ENCODE data around the gene ZNF524.
A peak's percentile ranks its signal among the peaks of the same experiment; 100 is the strongest.

Gene ZNF524

DNA sequence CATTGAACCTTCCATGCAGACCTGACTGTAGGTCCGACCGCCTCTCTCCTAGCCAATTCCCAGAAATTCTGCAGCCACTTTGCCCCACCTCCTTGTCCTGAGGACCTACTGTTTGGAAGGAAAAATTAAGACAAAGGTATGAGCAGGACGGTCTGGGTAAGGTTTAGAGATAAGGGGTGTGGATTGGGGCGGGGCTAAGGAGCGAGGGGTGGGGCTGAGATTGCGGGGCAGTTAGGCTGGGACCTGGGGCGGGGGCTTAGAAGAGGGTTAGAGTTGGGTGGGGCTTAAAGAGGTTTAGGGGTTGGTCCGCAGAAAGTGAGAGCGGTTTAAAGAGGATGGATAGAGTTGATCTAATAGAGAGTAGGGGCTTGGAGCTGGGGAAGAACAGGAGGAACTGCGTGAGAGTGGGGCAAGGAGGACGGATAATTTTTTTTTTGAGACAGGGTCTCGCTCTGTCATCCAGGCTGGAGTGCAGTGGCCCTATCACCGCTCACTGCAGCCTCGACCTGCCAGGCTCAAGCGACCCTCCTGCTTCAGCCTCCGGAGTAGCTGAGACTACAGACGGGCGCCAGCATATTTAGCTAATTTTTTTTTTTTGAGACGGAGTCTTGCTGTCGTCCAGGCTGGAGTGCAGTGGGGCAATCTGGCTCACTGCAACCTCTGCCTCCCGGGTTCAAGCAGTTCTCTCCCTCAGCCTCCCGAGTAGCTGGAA lies 3.6 kb downstream of the ZNF524 start:
- Mint-ChIP-seq H3K27me3 (ENCODE audit: low read depth) (no peaks in the 10 kb centered on the region), H3K4me1 (ENCODE audit: low read depth) (peaks cover 36% of the 10 kb centered on the region), H3K36me3 (ENCODE audit: low read depth) (peaks cover 8% of the 10 kb centered on the region), H3K27ac (peak overlapping the region; percentile 15), H3K4me3 (peak overlapping the region; percentile 36), H3K9me3 (no peaks in the 10 kb centered on the region)

- no peaks in the 10 kb centered on the region for H3K9me3 Mint-ChIP-seq
- H3K27ac Mint-ChIP-seq = peak overlapping the region; percentile 97
- peaks cover 35% of the 10 kb centered on the region for H3K4me1 Mint-ChIP-seq (ENCODE audit: low read depth)
- peak overlapping the region; percentile 93 for H3K4me3 Mint-ChIP-seq
- H3K36me3 Mint-ChIP-seq (ENCODE audit: low read depth) = peaks cover 14% of the 10 kb centered on the region
- no peaks in the 10 kb centered on the region for H3K27me3 Mint-ChIP-seq (ENCODE audit: low read depth)
These were observed 5.1 kb downstream of the ZNF524 start for GRCh38 chr19:55605207-55605636.

DNA sequence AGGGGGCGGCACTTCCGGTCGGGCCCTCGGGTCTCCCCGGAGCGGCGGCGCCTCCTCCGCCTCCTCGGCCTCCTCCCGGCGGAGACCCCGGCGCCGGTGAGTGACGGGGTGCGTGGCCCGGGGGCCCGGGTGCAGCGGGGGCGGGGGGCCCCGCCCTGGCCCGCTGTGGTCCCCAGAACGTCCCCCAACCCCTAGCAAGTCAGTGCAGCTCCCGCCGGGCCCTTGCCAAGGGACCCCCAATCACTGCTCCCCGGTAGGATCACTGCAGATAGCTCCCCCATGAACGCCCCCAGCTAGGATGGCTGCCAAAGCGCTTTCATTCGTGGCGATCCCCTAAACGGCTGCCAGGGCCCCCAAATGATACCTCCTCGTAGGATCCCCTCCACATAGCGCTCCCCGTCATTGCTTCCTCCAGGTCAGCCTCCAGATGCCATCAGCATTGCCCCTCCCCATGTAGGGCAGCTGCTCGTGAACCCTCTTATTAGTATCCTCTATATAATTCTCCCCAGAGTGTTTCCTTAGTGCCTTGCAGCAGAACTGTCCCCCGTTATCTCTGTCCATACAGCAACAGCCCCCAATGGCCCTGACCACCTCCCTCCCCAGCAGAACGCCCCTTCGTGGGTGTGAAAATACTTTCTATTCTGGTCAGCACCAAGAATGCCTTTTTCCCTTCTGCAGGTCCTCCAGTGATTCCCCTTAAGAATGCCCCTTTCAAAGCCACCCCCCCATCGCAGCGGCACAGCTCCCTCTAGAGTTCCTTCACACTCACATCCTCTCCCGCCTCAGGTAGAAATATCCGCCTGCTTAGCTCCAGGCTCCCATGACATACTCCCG lies 5.8 kb downstream of the ZNF524 start, which contains the start of gene ZNF865:
TSS of gene ZNF865 (plus strand) at position 11 of the 834 bp plus-strand sequence. CDS start 7,972 bp downstream, outside the sequence.
- peaks cover 14% of the 10 kb centered on the region for H3K36me3 Mint-ChIP-seq (ENCODE audit: low read depth)
- H3K4me1 Mint-ChIP-seq (ENCODE audit: low read depth) = peaks cover 36% of the 10 kb centered on the region
- no peaks in the 10 kb centered on the region for H3K27me3 Mint-ChIP-seq (ENCODE audit: low read depth)
- H3K4me3 Mint-ChIP-seq = peak within 1 kb of the TSS; percentile 99
- no peaks in the 10 kb centered on the region for H3K9me3 Mint-ChIP-seq
- peak within 1 kb of the TSS; percentile 97 for H3K27ac Mint-ChIP-seq

- Mint-ChIP-seq H3K27me3 (ENCODE audit: low read depth) (no peaks in the 10 kb centered on the region), H3K4me3 (peak overlapping the region; percentile 99), H3K27ac (peak overlapping the region; percentile 97), H3K4me1 (ENCODE audit: low read depth) (peaks cover 31% of the 10 kb centered on the region), H3K36me3 (ENCODE audit: low read depth) (peaks cover 14% of the 10 kb centered on the region), H3K9me3 (no peaks in the 10 kb centered on the region)
These were observed 6.3 kb downstream of the ZNF524 start for GRCh38 chr19:55606471-55606787.

GRCh38 chr19:55606817-55607216 lies 6.7 kb downstream of the ZNF524 start:
- Mint-ChIP-seq H3K36me3 (ENCODE audit: low read depth) (peaks cover 14% of the 10 kb centered on the region), H3K27me3 (ENCODE audit: low read depth) (no peaks in the 10 kb centered on the region), H3K4me1 (ENCODE audit: low read depth) (peaks cover 29% of the 10 kb centered on the region), H3K27ac (peak overlapping the region; percentile 97), H3K4me3 (peak overlapping the region; percentile 99), H3K9me3 (no peaks in the 10 kb centered on the region)

- no peaks in the 10 kb centered on the region for H3K27me3 Mint-ChIP-seq (ENCODE audit: low read depth)
- no peak overlapping the region for H3K27ac Mint-ChIP-seq
- peaks cover 18% of the 10 kb centered on the region for H3K36me3 Mint-ChIP-seq (ENCODE audit: low read depth)
- H3K4me3 Mint-ChIP-seq = no peak overlapping the region
- H3K4me1 Mint-ChIP-seq (ENCODE audit: low read depth) = peaks cover 32% of the 10 kb centered on the region
- no peaks in the 10 kb centered on the region for H3K9me3 Mint-ChIP-seq
These were observed 9.2 kb downstream of the ZNF524 start for GRCh38 chr19:55609326-55609725.

DNA sequence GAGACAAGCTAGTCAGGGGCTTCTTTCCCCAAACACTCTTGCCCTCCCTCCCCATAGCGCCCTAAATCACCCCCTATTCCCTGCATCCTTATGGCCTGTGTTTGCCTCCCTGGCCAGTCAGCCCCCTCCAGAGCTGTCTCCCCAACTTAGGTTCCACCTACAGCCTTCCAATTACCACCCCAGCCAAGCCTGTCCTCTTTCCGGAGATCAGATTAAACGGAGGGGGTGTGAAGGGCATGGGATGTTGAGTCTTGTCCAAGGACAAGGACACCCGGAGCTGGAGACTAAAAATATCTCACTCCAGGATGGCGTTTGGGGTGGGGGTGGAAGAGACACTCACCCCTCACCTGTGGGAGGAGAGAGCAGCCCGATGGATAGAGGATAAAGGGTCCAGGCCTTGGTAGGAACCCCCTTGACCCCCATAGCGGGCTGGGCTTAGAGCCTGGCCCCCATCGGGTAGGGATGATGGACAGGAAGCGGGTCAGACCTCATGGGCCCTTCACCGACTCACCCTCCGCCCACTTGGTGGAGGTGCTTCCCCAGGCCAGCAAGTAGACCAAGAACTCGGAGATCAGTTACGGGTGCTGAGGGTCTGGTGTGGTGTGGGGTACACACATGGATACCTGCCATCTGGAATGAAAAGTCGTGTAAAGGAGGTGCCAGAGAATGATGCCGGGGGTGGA lies 11.4 kb downstream of the ZNF524 start:
- no peaks in the 10 kb centered on the region for H3K9me3 Mint-ChIP-seq
- H3K36me3 Mint-ChIP-seq (ENCODE audit: low read depth) = peaks cover 18% of the 10 kb centered on the region
- peaks cover 20% of the 10 kb centered on the region for H3K4me1 Mint-ChIP-seq (ENCODE audit: low read depth)
- no peak overlapping the region for H3K27ac Mint-ChIP-seq
- H3K4me3 Mint-ChIP-seq = no peak overlapping the region
- H3K27me3 Mint-ChIP-seq (ENCODE audit: low read depth) = no peaks in the 10 kb centered on the region

GRCh38 chr19:55611983-55612645 lies 12.0 kb downstream of the ZNF524 start:
- Mint-ChIP-seq H3K36me3 (ENCODE audit: low read depth) (peaks cover 20% of the 10 kb centered on the region), H3K9me3 (no peaks in the 10 kb centered on the region)

GRCh38 chr19:55613396-55613795 lies 13.3 kb downstream of the ZNF524 start:
- Mint-ChIP-seq H3K4me1 (ENCODE audit: low read depth) (peaks cover 9% of the 10 kb centered on the region), H3K27ac (no peak overlapping the region), H3K9me3 (no peaks in the 10 kb centered on the region), H3K4me3 (no peak overlapping the region), H3K27me3 (ENCODE audit: low read depth) (no peaks in the 10 kb centered on the region), H3K36me3 (ENCODE audit: low read depth) (peaks cover 22% of the 10 kb centered on the region)

More at GRCh38 chr19:55611983-55612645, 12.0 kb downstream of the ZNF524 start:
- Mint-ChIP-seq H3K27me3 (ENCODE audit: low read depth) (no peaks in the 10 kb centered on the region), H3K27ac (no peak overlapping the region), H3K4me3 (no peak overlapping the region), H3K4me1 (ENCODE audit: low read depth) (peaks cover 13% of the 10 kb centered on the region)

DNA sequence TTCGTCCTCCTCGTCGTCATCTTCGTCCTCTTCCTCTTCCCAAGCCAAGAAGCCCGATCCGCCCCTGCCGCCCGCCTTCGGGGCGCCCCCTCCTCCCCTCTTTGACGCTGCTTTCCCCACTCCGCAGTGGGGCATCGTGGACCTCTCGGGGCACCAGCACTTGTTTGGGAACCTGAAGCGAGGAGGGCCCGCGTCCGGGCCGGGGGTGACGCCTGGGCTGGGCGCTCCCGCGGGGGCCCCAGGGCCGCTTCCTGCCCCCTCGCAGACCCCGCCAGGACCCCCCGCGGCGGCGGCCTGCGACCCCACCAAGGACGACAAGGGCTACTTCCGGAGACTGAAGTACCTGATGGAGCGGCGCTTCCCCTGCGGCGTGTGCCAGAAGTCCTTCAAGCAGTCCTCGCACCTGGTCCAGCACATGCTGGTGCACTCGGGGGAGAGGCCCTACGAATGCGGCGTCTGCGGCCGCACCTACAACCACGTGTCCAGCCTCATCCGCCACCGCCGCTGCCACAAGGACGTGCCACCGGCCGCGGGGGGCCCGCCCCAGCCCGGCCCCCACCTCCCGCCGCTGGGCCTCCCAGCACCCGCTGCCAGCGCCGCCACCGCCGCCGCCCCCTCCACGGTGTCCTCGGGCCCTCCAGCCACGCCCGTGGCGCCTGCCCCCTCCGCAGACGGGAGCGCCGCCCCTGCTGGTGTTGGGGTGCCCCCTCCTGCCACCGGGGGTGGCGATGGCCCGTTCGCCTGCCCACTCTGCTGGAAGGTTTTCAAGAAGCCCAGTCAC lies 14.0 kb downstream of the ZNF524 start:
- Mint-ChIP-seq H3K4me3 (no peak overlapping the region), H3K9me3 (no peaks in the 10 kb centered on the region), H3K27me3 (ENCODE audit: low read depth) (no peaks in the 10 kb centered on the region), H3K27ac (no peak overlapping the region), H3K36me3 (ENCODE audit: low read depth) (peaks cover 24% of the 10 kb centered on the region), H3K4me1 (ENCODE audit: low read depth) (peaks cover 9% of the 10 kb centered on the region)

DNA sequence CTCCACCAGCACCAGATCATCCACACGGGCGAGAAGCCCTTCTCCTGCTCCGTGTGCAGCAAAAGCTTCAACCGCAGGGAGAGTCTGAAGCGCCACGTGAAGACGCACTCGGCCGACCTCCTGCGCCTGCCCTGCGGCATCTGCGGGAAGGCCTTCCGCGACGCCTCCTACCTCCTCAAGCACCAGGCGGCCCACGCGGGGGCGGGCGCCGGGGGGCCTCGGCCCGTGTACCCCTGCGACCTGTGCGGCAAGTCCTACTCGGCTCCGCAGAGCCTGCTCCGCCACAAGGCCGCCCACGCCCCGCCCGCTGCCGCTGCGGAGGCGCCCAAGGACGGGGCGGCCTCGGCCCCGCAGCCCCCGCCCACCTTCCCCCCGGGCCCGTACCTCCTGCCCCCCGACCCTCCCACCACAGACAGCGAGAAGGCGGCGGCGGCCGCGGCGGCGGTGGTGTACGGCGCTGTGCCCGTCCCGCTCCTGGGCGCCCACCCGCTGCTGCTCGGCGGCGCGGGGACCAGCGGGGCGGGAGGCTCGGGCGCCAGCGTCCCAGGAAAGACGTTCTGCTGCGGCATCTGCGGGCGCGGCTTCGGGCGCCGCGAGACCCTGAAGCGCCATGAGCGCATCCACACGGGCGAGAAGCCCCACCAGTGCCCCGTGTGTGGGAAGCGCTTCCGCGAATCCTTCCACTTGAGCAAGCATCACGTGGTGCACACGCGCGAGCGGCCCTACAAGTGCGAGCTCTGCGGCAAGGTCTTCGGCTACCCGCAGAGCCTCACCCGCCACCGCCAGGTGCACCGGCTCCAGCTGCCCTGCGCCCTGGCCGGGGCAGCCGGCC lies 14.8 kb downstream of the ZNF524 start:
- H3K4me3 Mint-ChIP-seq = no peak overlapping the region
- peaks cover 7% of the 10 kb centered on the region for H3K4me1 Mint-ChIP-seq (ENCODE audit: low read depth)
- no peak overlapping the region for H3K27ac Mint-ChIP-seq
- H3K9me3 Mint-ChIP-seq = no peaks in the 10 kb centered on the region
- no peaks in the 10 kb centered on the region for H3K27me3 Mint-ChIP-seq (ENCODE audit: low read depth)
- H3K36me3 Mint-ChIP-seq (ENCODE audit: low read depth) = peaks cover 21% of the 10 kb centered on the region

DNA sequence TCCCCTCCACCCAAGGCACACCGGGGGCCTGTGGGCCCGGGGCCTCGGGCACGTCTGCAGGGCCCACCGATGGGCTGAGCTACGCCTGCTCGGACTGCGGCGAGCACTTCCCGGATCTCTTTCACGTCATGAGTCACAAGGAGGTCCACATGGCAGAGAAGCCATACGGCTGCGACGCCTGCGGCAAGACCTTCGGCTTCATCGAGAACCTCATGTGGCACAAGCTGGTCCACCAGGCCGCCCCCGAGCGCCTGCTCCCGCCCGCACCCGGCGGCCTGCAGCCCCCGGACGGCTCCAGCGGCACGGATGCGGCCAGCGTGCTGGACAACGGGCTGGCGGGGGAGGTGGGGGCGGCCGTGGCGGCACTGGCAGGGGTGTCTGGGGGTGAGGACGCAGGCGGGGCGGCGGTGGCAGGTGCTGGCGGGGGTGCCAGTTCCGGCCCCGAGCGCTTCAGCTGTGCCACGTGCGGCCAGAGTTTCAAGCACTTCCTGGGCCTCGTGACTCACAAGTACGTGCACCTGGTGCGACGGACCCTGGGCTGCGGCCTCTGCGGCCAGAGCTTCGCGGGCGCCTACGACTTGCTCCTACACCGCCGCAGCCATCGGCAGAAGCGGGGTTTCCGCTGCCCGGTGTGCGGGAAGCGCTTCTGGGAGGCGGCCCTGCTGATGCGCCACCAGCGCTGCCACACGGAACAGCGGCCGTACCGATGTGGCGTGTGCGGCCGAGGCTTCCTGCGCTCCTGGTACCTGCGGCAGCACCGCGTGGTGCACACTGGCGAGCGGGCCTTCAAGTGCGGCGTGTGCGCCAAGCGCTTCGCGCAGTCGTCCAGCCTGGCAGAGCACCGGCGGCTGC lies 15.7 kb downstream of the ZNF524 start:
- Mint-ChIP-seq H3K4me3 (no peak overlapping the region), H3K36me3 (ENCODE audit: low read depth) (peaks cover 23% of the 10 kb centered on the region), H3K9me3 (no peaks in the 10 kb centered on the region), H3K27ac (no peak overlapping the region), H3K4me1 (ENCODE audit: low read depth) (peaks cover 10% of the 10 kb centered on the region), H3K27me3 (ENCODE audit: low read depth) (no peaks in the 10 kb centered on the region)
